ENCODE measurements around the gene SPANXN4.

SPANXN4 gene
- 0 reads per million in 9 experiments for total RNA-seq

DNA sequence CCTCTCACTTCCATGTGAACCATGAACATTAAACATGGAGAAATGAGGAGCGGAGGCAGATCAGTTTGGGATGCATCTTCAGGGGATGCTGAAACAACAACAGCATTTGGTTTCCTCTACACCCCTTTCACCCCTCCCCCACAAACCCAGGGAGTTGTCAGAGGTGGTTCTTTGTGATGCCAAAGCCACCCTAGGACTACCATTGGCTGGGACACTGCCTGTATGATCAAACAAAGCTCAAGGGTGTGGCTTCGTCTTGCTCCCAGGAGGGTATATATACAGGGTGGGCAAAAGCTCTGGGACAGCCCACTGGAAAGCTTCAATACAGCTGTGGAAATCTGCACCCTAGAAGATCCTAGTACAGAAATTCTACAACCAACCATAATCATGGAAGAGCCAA is at the start of gene SPANXN4:
TSS of gene SPANXN4 (plus strand) at position 301 of the 400 bp plus-strand sequence. CDS start at position 388, 87 bp downstream.
- Mint-ChIP-seq H3K9me3 (peaks cover 0 to 1% of the 10 kb centered on the region in 2 donors), H3K4me3 (no peak within 1 kb of the TSS), H3K36me3 (ENCODE audit: insufficient read depth) (no peaks in the 10 kb centered on the region), H3K4me1 (ENCODE audit: low read depth in 2 of 2) (no peaks in the 10 kb centered on the region), H3K27me3 (no peaks in the 10 kb centered on the region), H3K27ac (no peak within 1 kb of the TSS)
- DNase-seq = no peak
- ATAC-seq (replicated peaks) = no peak

GRCh38 chrX:142977128-142977914 is 48.4 kb upstream of the SPANXN4 start:
- H3K4me1 Mint-ChIP-seq (ENCODE audit: low read depth in 2 of 2) = no peaks in the 10 kb centered on the region
- H3K36me3 Mint-ChIP-seq (ENCODE audit: insufficient read depth) = no peaks in the 10 kb centered on the region
- DNase-seq (no peak), ATAC-seq (replicated peaks) (no peak)
- no peak overlapping the region for H3K4me3 Mint-ChIP-seq
- H3K27me3 Mint-ChIP-seq = no peaks in the 10 kb centered on the region
- no peak overlapping the region for H3K27ac Mint-ChIP-seq
- H3K9me3 Mint-ChIP-seq = peaks cover 0 to 9% of the 10 kb centered on the region in 2 donors

GRCh38 chrX:142978130-142978684 is 47.5 kb upstream of the SPANXN4 start:
- ATAC-seq (replicated peaks) (no peak), DNase-seq (no peak)
- Mint-ChIP-seq H3K27me3 (no peaks in the 10 kb centered on the region), H3K9me3 (peaks cover 0 to 9% of the 10 kb centered on the region in 2 donors), H3K27ac (no peak overlapping the region), H3K4me1 (ENCODE audit: low read depth in 2 of 2) (no peaks in the 10 kb centered on the region), H3K4me3 (no peak overlapping the region), H3K36me3 (ENCODE audit: insufficient read depth) (no peaks in the 10 kb centered on the region)

GRCh38 chrX:142982679-142983078 is 43.0 kb upstream of the SPANXN4 start:
- Mint-ChIP-seq H3K27me3 (no peaks in the 10 kb centered on the region), H3K27ac (no peak overlapping the region), H3K9me3 (peaks cover 3 to 9% of the 10 kb centered on the region in 2 donors), H3K4me3 (no peak overlapping the region), H3K4me1 (ENCODE audit: low read depth in 2 of 2) (no peaks in the 10 kb centered on the region), H3K36me3 (ENCODE audit: insufficient read depth) (no peaks in the 10 kb centered on the region)
- no peak for DNase-seq
- no peak for ATAC-seq (replicated peaks)

DNA sequence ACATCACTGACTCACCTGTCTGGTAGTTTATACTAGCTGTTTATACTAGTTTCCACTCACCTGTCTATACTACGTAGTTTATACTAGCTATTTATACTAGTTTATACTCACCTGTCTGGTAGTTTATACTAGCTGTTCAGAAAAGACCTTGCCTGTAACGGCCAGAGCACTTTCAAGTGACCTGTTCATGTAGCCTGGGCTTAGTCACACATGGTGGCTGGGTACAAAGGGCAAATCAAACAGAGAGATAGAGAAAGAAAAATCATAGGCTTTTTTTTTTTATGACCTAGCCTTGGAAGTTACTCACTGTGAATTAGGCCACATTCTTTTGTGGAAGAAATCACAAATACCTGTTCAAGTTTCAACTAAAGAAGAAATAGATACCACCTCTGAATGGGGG is 30.7 kb upstream of the SPANXN4 start:
- Mint-ChIP-seq H3K4me1 (ENCODE audit: low read depth in 2 of 2) (no peaks in the 10 kb centered on the region), H3K36me3 (ENCODE audit: insufficient read depth) (no peaks in the 10 kb centered on the region), H3K27me3 (no peaks in the 10 kb centered on the region), H3K4me3 (no peak overlapping the region), H3K9me3 (peaks cover 4 to 11% of the 10 kb centered on the region in 2 donors), H3K27ac (no peak overlapping the region)
- DNase-seq = no peak
- ATAC-seq (replicated peaks) = no peak

- H3K9me3 Mint-ChIP-seq = peaks cover 4 to 8% of the 10 kb centered on the region in 2 donors
- DNase-seq (no peak), ATAC-seq (replicated peaks) (no peak)
- H3K4me1 Mint-ChIP-seq (ENCODE audit: low read depth in 2 of 2) = no peaks in the 10 kb centered on the region
- H3K27ac Mint-ChIP-seq = no peak overlapping the region
- no peak overlapping the region for H3K4me3 Mint-ChIP-seq
- no peaks in the 10 kb centered on the region for H3K27me3 Mint-ChIP-seq
- H3K36me3 Mint-ChIP-seq (ENCODE audit: insufficient read depth) = no peaks in the 10 kb centered on the region
Measured at GRCh38 chrX:142998447-142999198, 27.1 kb upstream of the SPANXN4 start.

- Mint-ChIP-seq H3K27ac (no peak overlapping the region), H3K27me3 (no peaks in the 10 kb centered on the region), H3K4me3 (no peak overlapping the region), H3K36me3 (ENCODE audit: insufficient read depth) (no peaks in the 10 kb centered on the region), H3K9me3 (peaks cover 2 to 3% of the 10 kb centered on the region in 2 donors), H3K4me1 (ENCODE audit: low read depth in 2 of 2) (no peaks in the 10 kb centered on the region)
- ATAC-seq (replicated peaks) (no peak), DNase-seq (no peak)
Measured at GRCh38 chrX:142999199-142999701, 26.5 kb upstream of the SPANXN4 start.

DNA sequence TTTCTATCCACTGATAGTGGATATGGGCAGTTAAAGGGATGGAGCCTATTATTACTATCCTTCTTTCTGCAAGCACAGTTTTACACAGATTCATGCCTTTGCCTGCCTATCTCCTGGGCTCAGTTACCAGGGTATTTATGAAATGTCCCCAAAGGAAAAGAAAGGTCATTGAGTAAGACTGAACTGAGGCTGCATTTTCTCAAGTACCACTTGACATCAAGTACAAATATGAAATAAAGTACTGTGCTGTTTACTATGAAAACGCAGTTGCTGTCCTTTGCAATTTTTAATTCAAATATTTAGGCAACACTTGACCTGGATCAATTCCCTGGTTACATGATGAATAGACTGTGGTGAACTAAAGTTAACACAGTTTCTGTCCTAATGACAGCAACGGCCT is 23.5 kb upstream of the SPANXN4 start:
- H3K4me1 Mint-ChIP-seq (ENCODE audit: low read depth in 2 of 2) = no peaks in the 10 kb centered on the region
- no peak overlapping the region for H3K4me3 Mint-ChIP-seq
- DNase-seq = no peak
- H3K9me3 Mint-ChIP-seq = peaks cover 0 to 2% of the 10 kb centered on the region in 2 donors
- no peaks in the 10 kb centered on the region for H3K27me3 Mint-ChIP-seq
- ATAC-seq (replicated peaks) = no peak
- no peak overlapping the region for H3K27ac Mint-ChIP-seq
- no peaks in the 10 kb centered on the region for H3K36me3 Mint-ChIP-seq (ENCODE audit: insufficient read depth)

DNA sequence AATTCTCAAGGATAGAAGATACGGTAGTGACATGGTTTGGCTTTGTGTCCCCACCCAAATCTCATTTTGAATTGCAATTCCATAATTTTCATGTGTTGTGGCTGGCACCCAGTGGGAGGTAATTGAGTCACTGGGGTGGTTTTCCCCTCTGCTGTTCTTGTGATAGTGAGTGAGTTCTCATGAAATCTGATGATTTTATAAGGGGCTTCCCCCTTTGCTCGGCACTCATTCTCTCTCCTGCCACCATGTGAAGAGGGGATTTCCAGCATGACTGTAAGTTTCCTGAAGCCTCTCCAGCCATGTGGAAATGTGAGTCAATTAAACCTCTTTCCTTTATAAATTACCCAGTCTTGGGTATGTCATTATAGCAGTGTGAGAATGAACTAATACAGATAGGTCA is 8.5 kb upstream of the SPANXN4 start:
- H3K4me3 Mint-ChIP-seq = no peak overlapping the region
- no peak overlapping the region for H3K27ac Mint-ChIP-seq
- peaks cover 0 to 8% of the 10 kb centered on the region in 2 donors for H3K9me3 Mint-ChIP-seq
- DNase-seq (no peak), ATAC-seq (replicated peaks) (no peak)
- no peaks in the 10 kb centered on the region for H3K27me3 Mint-ChIP-seq
- H3K4me1 Mint-ChIP-seq (ENCODE audit: low read depth in 2 of 2) = no peaks in the 10 kb centered on the region
- H3K36me3 Mint-ChIP-seq (ENCODE audit: insufficient read depth) = no peaks in the 10 kb centered on the region

DNA sequence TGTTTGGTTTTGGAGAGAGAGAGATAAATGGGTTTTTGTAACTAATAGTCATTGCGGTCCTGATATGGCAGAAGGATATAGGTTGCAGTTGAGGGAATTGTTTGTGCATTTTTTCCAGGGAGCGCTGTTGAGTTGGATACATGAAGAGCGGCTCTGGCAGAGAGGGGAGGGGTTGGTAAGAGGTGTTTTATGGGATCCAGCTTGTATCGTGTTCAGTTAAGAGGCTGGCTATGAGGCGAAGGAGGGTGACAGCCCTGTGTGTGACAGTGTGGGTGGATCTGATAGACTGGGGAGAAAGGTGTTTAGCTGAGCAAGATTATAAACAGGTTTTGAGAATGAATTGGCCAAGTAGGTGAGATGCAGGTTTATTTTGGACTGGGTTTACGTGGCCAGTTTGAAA is 1.5 kb downstream of the SPANXN4 start:
- no peaks in the 10 kb centered on the region for H3K27me3 Mint-ChIP-seq
- H3K4me1 Mint-ChIP-seq (ENCODE audit: low read depth in 2 of 2) = no peaks in the 10 kb centered on the region
- H3K4me3 Mint-ChIP-seq = no peak overlapping the region
- peaks cover 4 to 5% of the 10 kb centered on the region in 2 donors for H3K9me3 Mint-ChIP-seq
- no peak overlapping the region for H3K27ac Mint-ChIP-seq
- DNase-seq (no peak), ATAC-seq (replicated peaks) (no peak)
- H3K36me3 Mint-ChIP-seq (ENCODE audit: insufficient read depth) = no peaks in the 10 kb centered on the region

DNA sequence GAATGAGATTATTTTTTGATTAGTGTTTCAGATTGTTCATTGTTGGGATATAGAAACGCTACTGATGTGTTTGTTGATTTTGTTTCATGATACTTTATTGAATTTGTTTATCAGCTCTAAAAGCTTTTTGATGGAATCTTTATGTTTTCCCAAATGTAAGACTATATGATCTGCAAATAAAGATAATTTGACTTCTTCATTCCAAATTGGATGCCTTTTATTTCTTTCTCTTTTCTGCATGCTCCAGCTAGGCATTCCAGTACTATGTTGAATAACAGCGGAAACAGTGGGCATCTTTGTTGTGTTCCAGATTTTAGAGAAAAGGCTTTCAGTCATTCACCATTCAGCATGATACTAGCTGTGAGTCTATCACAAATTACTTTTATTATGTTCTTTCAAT is 21.8 kb downstream of the SPANXN4 start:
- Mint-ChIP-seq H3K27me3 (no peaks in the 10 kb centered on the region), H3K9me3 (peaks cover 0 to 3% of the 10 kb centered on the region in 2 donors), H3K4me3 (no peak overlapping the region), H3K36me3 (ENCODE audit: insufficient read depth) (no peaks in the 10 kb centered on the region), H3K4me1 (ENCODE audit: low read depth in 2 of 2) (no peaks in the 10 kb centered on the region), H3K27ac (no peak overlapping the region)
- DNase-seq = no peak
- ATAC-seq (replicated peaks) = no peak

GRCh38 chrX:143058120-143058519 is 32.4 kb downstream of the SPANXN4 start:
- Mint-ChIP-seq H3K27ac (no peak overlapping the region), H3K27me3 (no peaks in the 10 kb centered on the region), H3K9me3 (no peaks in the 10 kb centered on the region), H3K36me3 (ENCODE audit: insufficient read depth) (no peaks in the 10 kb centered on the region), H3K4me3 (no peak overlapping the region), H3K4me1 (ENCODE audit: low read depth in 2 of 2) (no peaks in the 10 kb centered on the region)
- ATAC-seq (replicated peaks) = no peak
- no peak for DNase-seq

- peaks cover 4 to 7% of the 10 kb centered on the region in 2 donors for H3K9me3 Mint-ChIP-seq
- no peak overlapping the region for H3K27ac Mint-ChIP-seq
- no peaks in the 10 kb centered on the region for H3K4me1 Mint-ChIP-seq (ENCODE audit: low read depth in 2 of 2)
- ATAC-seq (replicated peaks) = no peak
- H3K36me3 Mint-ChIP-seq (ENCODE audit: insufficient read depth) = no peaks in the 10 kb centered on the region
- no peaks in the 10 kb centered on the region for H3K27me3 Mint-ChIP-seq
- DNase-seq = no peak
- no peak overlapping the region for H3K4me3 Mint-ChIP-seq
Measured at GRCh38 chrX:143081231-143081630, 55.5 kb downstream of the SPANXN4 start.
